ENCODE data around the gene EMP1.

DNA sequence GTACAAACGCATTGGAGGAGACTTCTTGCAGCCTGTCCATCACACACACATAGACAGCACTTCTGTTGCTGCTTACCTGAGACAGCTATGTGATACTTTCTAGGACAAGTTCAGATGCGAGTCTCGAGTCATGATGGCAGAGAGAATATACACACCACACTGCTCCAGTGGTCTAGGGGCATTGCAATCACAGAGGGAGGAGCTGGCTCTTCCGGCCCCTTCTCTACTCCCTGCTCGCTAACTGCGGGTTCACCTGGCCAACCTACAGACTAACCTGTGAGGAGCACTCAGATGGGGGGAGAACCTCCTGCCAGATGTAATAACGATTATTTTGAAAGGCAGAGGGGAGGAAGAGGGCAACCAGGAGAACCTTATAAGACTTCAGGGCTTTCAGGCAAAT lies 30.7 kb downstream of the EMP1 start:
- no peak for TF ChIP-seq EP300 (IDR thresholded peaks at IDR 0.05)
- no peak for TF ChIP-seq POLR2A (IDR thresholded peaks at IDR 0.05; ENCODE audit: low read length)
- TF ChIP-seq, protein P1, sequence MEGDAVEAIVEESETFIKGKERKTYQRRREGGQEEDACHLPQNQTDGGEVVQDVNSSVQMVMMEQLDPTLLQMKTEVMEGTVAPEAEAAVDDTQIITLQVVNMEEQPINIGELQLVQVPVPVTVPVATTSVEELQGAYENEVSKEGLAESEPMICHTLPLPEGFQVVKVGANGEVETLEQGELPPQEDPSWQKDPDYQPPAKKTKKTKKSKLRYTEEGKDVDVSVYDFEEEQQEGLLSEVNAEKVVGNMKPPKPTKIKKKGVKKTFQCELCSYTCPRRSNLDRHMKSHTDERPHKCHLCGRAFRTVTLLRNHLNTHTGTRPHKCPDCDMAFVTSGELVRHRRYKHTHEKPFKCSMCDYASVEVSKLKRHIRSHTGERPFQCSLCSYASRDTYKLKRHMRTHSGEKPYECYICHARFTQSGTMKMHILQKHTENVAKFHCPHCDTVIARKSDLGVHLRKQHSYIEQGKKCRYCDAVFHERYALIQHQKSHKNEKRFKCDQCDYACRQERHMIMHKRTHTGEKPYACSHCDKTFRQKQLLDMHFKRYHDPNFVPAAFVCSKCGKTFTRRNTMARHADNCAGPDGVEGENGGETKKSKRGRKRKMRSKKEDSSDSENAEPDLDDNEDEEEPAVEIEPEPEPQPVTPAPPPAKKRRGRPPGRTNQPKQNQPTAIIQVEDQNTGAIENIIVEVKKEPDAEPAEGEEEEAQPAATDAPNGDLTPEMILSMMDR (IDR thresholded peaks at IDR 0.05): no peak
- TF ChIP-seq, protein P2, sequence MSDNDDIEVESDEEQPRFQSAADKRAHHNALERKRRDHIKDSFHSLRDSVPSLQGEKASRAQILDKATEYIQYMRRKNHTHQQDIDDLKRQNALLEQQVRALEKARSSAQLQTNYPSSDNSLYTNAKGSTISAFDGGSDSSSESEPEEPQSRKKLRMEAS (IDR thresholded peaks at IDR 0.05): no peak
- no peak for TF ChIP-seq BHLHE40 (IDR thresholded peaks at IDR 0.05; ENCODE audit: low read depth, low read length)
- TF ChIP-seq, protein P3, sequence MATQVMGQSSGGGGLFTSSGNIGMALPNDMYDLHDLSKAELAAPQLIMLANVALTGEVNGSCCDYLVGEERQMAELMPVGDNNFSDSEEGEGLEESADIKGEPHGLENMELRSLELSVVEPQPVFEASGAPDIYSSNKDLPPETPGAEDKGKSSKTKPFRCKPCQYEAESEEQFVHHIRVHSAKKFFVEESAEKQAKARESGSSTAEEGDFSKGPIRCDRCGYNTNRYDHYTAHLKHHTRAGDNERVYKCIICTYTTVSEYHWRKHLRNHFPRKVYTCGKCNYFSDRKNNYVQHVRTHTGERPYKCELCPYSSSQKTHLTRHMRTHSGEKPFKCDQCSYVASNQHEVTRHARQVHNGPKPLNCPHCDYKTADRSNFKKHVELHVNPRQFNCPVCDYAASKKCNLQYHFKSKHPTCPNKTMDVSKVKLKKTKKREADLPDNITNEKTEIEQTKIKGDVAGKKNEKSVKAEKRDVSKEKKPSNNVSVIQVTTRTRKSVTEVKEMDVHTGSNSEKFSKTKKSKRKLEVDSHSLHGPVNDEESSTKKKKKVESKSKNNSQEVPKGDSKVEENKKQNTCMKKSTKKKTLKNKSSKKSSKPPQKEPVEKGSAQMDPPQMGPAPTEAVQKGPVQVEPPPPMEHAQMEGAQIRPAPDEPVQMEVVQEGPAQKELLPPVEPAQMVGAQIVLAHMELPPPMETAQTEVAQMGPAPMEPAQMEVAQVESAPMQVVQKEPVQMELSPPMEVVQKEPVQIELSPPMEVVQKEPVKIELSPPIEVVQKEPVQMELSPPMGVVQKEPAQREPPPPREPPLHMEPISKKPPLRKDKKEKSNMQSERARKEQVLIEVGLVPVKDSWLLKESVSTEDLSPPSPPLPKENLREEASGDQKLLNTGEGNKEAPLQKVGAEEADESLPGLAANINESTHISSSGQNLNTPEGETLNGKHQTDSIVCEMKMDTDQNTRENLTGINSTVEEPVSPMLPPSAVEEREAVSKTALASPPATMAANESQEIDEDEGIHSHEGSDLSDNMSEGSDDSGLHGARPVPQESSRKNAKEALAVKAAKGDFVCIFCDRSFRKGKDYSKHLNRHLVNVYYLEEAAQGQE (IDR thresholded peaks at IDR 0.05): no peak
- TF ChIP-seq MAZ (IDR thresholded peaks at IDR 0.05; ENCODE audit: borderline replicate concordance, low read depth, low read length): no peak
- TF ChIP-seq RAD21 (conservative IDR thresholded peaks at IDR 0.05 in 1 of 2, IDR thresholded peaks at IDR 0.05 in 1 of 2): no peak
- TF ChIP-seq SREBF2 (IDR thresholded peaks at IDR 0.05): no peak
